Measurements from ENCODE around the gene SCN10A. TPM values are rescaled to one million over a fixed set of nuclear protein-coding genes. Genes with fewer than 3 reads are reported as not detected.

SCN10A gene
- total RNA-seq, 2 experiments from 2014 or later = not detected

- POLR2A ChIA-PET = no interaction called here
- Mint-ChIP-seq H3K4me3 (no peak overlapping the region), H3K36me3 (ENCODE audit: low read depth) (no peaks in the 10 kb centered on the region)
Measured at GRCh38 chr3:38725726-38726419, 90.1 kb downstream of the SCN10A start.

DNA sequence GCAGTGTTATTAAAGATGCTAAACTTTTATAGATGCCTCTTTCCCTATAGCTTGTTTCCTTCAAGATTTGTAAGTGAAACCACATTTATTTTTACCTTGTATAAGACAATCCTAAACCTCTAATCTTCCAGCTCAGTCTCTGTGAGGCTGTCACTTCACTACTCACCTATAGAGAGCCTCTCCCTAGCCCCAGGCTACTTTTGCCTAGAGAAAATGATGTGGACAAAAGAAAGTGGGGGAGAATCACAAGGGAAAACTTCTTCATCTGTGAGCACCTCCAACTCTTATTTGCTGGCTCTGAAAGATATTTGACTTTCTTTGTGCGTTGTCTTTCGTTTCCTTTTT lies 91.7 kb downstream of the SCN10A start:
- no peak for DNase-seq
- ChIA-PET CTCF (interaction anchor here (0.6 to 0.9 kb wide), 2 partner anchors 34 to 47 kb away, joined by 3 read pairs; no protein-coding TSS in a partner anchor), POLR2A (no interaction called here)
- H3K4me3 Mint-ChIP-seq = no peak overlapping the region
- no peaks in the 10 kb centered on the region for H3K27me3 Mint-ChIP-seq
- H3K9me3 Mint-ChIP-seq = no peaks in the 10 kb centered on the region
- H3K4me1 Mint-ChIP-seq = no peaks in the 10 kb centered on the region
- no peak overlapping the region for H3K27ac Mint-ChIP-seq
- H3K36me3 Mint-ChIP-seq (ENCODE audit: low read depth) = no peaks in the 10 kb centered on the region

More at GRCh38 chr3:38725726-38726419, 90.1 kb downstream of the SCN10A start:
- Mint-ChIP-seq H3K27ac (no peak overlapping the region), H3K27me3 (peaks cover 3% of the 10 kb centered on the region), H3K4me1 (no peaks in the 10 kb centered on the region), H3K9me3 (no peaks in the 10 kb centered on the region)
- CTCF ChIA-PET = no interaction called here
- no peak for DNase-seq

DNA sequence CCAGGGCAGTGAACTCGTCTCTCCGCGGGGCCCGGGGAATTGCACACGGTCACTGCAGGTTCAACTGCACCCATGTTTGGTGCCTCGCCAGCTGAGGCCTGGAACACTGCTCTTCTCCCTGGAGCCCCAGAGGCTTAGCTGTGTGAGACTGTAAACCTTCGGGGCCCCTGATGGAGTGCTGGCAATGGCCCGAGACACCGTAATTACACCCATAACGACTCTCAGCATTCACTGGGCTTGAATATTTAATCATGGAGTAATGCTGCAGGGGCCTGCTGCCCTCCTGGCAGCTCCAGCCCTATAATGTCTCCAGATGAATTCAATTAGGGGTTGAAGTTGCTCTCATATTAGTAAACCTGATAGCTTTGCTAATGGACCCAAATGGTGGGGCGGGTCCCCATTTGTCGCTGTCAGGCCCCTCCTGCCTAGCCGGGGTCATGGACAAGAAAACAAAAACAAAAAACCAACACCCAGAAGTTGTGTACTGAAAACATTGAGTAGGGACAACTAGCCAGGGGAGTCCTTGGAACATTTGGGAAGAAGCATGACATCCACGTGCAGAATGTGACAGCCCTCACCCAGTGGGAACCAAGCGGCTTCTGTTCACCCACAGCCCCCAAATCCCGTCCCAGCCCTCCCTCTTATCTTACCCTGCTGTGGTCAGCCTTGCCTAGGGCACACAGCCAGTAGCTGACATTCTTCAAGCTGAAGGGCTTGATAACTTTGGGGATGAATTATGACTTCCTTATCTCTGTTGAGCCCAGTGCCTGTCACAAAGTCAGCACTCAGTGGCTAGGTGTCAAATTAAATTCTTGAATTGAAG lies 92.2 kb downstream of the SCN10A start:
- H3K27me3 Mint-ChIP-seq = no peaks in the 10 kb centered on the region
- ChIA-PET POLR2A (no interaction called here), CTCF (interaction anchor here (0.6 to 0.9 kb wide), 2 partner anchors 35 to 46 kb away, joined by 3 read pairs; no protein-coding TSS in a partner anchor)
- no peak overlapping the region for H3K27ac Mint-ChIP-seq
- no peaks in the 10 kb centered on the region for H3K36me3 Mint-ChIP-seq (ENCODE audit: low read depth)
- no peak for DNase-seq
- H3K9me3 Mint-ChIP-seq = no peaks in the 10 kb centered on the region
- no peak overlapping the region for H3K4me3 Mint-ChIP-seq
- no peaks in the 10 kb centered on the region for H3K4me1 Mint-ChIP-seq

DNA sequence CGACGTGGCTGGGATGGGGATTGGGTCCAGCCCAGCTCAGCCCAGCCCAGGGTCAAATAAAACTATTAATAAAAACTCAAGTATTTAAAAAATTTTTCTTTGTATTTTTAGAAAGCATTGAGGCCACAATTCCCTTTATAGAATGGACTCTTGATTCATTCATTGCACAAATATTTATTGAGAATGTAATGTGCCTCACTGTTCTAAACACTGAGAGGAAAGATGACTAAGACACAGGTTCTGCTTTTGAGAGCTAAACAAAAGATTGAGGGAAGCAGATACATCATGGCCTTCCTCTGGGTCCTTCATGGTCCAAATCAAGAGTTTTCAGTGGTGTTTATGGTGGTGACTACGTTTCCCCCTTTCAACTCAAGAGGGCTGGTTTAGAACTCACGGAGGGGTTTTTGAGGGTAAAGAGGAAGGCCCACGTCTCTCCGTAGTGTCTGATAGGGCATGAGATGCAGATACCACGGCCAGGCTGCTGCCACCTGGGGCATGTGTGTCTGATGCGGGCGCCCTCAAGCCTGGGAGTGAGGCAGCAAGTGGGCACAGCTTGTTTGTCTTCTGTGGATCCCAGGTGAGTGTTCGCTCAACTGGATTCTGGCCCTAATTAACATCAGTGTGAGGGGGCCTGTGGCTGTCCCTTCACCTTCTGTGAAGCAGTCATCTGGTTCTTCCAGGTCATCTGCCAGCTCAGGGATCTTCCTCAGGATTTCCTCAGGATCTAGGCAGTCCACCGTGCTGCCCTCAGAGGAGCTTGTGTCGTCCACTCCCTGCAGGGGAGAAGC lies 93.0 kb downstream of the SCN10A start:
- Mint-ChIP-seq H3K4me3 (no peak overlapping the region), H3K27me3 (no peaks in the 10 kb centered on the region), H3K4me1 (no peaks in the 10 kb centered on the region), H3K9me3 (no peaks in the 10 kb centered on the region), H3K27ac (no peak overlapping the region), H3K36me3 (ENCODE audit: low read depth) (no peaks in the 10 kb centered on the region)
- ChIA-PET POLR2A (no interaction called here), CTCF (no interaction called here)
- DNase-seq = no peak

- CTCF ChIA-PET = no interaction called here
- DNase-seq = no peak
Measured at GRCh38 chr3:38721207-38721772, 94.7 kb downstream of the SCN10A start.

GRCh38 chr3:38720465-38720864 lies 95.6 kb downstream of the SCN10A start:
- Mint-ChIP-seq H3K36me3 (ENCODE audit: low read depth) (no peaks in the 10 kb centered on the region), H3K9me3 (no peaks in the 10 kb centered on the region), H3K27ac (no peak overlapping the region), H3K4me3 (no peak overlapping the region), H3K4me1 (no peaks in the 10 kb centered on the region), H3K27me3 (no peaks in the 10 kb centered on the region)
- POLR2A ChIA-PET = no interaction called here
- no peak for DNase-seq
- CTCF ChIA-PET = interaction anchor here (1.0 kb wide), 1 partner anchor 9 kb away, joined by 4 read pairs; no protein-coding TSS in a partner anchor

More at GRCh38 chr3:38721207-38721772, 94.7 kb downstream of the SCN10A start:
- POLR2A ChIA-PET = no interaction called here
- Mint-ChIP-seq H3K4me3 (no peak overlapping the region), H3K27me3 (no peaks in the 10 kb centered on the region), H3K36me3 (ENCODE audit: low read depth) (no peaks in the 10 kb centered on the region), H3K9me3 (no peaks in the 10 kb centered on the region), H3K27ac (no peak overlapping the region), H3K4me1 (no peaks in the 10 kb centered on the region)

DNA sequence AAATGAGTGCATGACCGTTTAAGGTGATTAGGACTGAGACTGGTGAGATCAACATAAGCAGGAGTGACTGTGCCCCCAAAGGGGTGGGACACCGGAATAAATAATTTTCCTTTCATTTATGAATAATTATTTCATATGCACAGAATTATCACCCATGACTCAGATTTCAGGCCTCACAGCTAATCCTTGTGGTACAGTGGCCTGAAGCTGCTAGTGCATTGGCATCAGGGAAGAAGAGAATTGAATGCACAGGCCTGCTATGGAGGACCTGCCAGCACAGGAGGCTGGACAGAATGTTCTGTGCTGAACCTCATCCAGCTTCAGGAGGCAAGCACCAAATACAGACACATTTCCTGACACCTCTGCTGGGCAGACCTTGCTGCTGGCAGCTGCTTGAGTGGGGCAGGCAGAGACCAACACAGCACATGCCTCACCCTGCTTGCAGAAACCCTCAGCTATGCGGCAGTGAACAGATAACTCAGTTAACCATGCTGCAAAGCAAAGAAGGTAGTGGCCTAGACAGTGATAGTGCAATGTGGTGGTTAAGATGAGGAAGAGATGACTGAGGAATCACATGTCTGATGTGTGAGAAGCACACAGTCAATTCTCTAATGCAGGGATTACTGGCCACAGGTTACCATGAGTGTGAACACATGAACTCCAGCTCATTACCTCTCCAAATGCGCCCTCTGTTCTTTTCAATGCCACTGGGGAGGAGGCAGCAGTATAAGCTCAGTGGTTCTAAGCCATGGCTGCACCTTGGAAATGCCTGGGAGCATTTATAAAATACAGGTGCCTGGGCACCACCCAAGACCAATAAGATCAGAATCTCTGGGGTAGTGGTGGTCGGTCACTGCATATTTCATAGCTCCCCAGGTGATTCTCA lies 98.4 kb downstream of the SCN10A start:
- Mint-ChIP-seq H3K9me3 (no peaks in the 10 kb centered on the region), H3K36me3 (ENCODE audit: low read depth) (no peaks in the 10 kb centered on the region), H3K27me3 (no peaks in the 10 kb centered on the region), H3K4me1 (no peaks in the 10 kb centered on the region), H3K27ac (no peak overlapping the region), H3K4me3 (no peak overlapping the region)
- CTCF ChIA-PET = no interaction called here
- no peak for DNase-seq
- POLR2A ChIA-PET = no interaction called here

- H3K27me3 Mint-ChIP-seq = peaks cover 5% of the 10 kb centered on the region
- H3K36me3 Mint-ChIP-seq (ENCODE audit: low read depth) = no peaks in the 10 kb centered on the region
- no peak overlapping the region for H3K4me3 Mint-ChIP-seq
- no peak overlapping the region for H3K27ac Mint-ChIP-seq
- no peaks in the 10 kb centered on the region for H3K4me1 Mint-ChIP-seq
- CTCF ChIA-PET = no interaction called here
- POLR2A ChIA-PET = no interaction called here
- H3K9me3 Mint-ChIP-seq = no peaks in the 10 kb centered on the region
- DNase-seq = no peak
Measured at GRCh38 chr3:38713121-38713520, 102.9 kb downstream of the SCN10A start.

GRCh38 chr3:38711321-38711720 lies 104.7 kb downstream of the SCN10A start:
- no peaks in the 10 kb centered on the region for H3K4me1 Mint-ChIP-seq
- ChIA-PET CTCF (no interaction called here), POLR2A (no interaction called here)
- peaks cover 11% of the 10 kb centered on the region for H3K27me3 Mint-ChIP-seq
- no peak overlapping the region for H3K27ac Mint-ChIP-seq
- no peaks in the 10 kb centered on the region for H3K36me3 Mint-ChIP-seq (ENCODE audit: low read depth)
- H3K9me3 Mint-ChIP-seq = no peaks in the 10 kb centered on the region
- no peak for DNase-seq
- no peak overlapping the region for H3K4me3 Mint-ChIP-seq

GRCh38 chr3:38707730-38708129 lies 108.3 kb downstream of the SCN10A start:
- H3K4me3 Mint-ChIP-seq = no peak overlapping the region
- H3K9me3 Mint-ChIP-seq = no peaks in the 10 kb centered on the region
- ChIA-PET CTCF (no interaction called here), POLR2A (no interaction called here)
- H3K4me1 Mint-ChIP-seq = no peaks in the 10 kb centered on the region
- peaks cover 11% of the 10 kb centered on the region for H3K27me3 Mint-ChIP-seq
- H3K36me3 Mint-ChIP-seq (ENCODE audit: low read depth) = no peaks in the 10 kb centered on the region
- no peak overlapping the region for H3K27ac Mint-ChIP-seq
- no peak for DNase-seq

GRCh38 chr3:38706961-38707360 lies 109.1 kb downstream of the SCN10A start:
- POLR2A ChIA-PET = no interaction called here
- Mint-ChIP-seq H3K9me3 (no peaks in the 10 kb centered on the region), H3K4me1 (no peaks in the 10 kb centered on the region), H3K27me3 (peaks cover 11% of the 10 kb centered on the region), H3K27ac (no peak overlapping the region), H3K4me3 (no peak overlapping the region), H3K36me3 (ENCODE audit: low read depth) (no peaks in the 10 kb centered on the region)
- no peak for DNase-seq
- CTCF ChIA-PET = no interaction called here

DNA sequence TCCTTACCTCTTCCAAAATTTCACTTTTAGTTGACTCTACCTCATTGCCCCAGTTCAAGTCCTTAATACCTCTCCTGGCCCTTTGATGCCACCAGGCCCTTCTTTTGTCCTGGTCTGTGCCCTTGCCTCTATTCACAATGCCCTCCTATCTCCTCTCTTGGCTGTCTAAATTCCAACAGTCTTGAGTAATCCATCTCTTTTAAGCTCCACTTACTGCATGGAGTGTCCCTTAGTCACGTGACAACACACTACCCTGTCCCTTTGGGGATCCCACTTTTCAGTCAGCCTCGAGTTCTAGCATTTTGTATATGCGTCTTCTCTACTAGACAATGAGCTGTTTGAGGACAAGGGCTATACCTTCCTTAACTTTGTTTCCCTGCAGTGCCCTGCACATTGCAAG lies 113.8 kb downstream of the SCN10A start:
- DNase-seq = no peak
- H3K4me1 Mint-ChIP-seq = no peaks in the 10 kb centered on the region
- ChIA-PET POLR2A (no interaction called here), CTCF (no interaction called here)
- no peaks in the 10 kb centered on the region for H3K36me3 Mint-ChIP-seq (ENCODE audit: low read depth)
- H3K9me3 Mint-ChIP-seq = no peaks in the 10 kb centered on the region
- H3K27me3 Mint-ChIP-seq = peaks cover 8% of the 10 kb centered on the region
- no peak overlapping the region for H3K4me3 Mint-ChIP-seq
- H3K27ac Mint-ChIP-seq = no peak overlapping the region

Data from activated CD4-positive, alpha-beta T cell treated with anti-CD3 and anti-CD28 coated beads, Interleukin-2, amount 10 ng/mL, durations not matched to agents 7 days and 5 days (primary cell).